SK-N-SH (cell line): Measurements from ENCODE around the gene SGTA. TPM values are rescaled to one million over a fixed set of nuclear protein-coding genes. Genes with fewer than 3 reads are reported as not detected.

Experiments used
- CTCF ChIA-PET: fragments of 300-600, 350-600 bp; formaldehyde crosslinking; extraction: SDS; loops from one replicate; lab custom pipeline; 2021; lab: Yijun Ruan, JAX
- POLR2A ChIA-PET: fragments of 350-600 bp; sonication (Branson Sonifier 250); formaldehyde crosslinking; extraction: SDS; loops from one replicate; lab custom pipeline; 2020; ENCODE audit warnings: antibody characterized with exemption, inconsistent platforms; lab: Yijun Ruan, JAX
- DNase-seq: peaks from one replicate; pipeline ENCODE4 v3.0.0; 2012
- H2AFZ ChIP-seq: fragments of 200-600 bp; sonication (generic); 2 replicates; pipeline ENCODE4 v1.8.1; 2016; ENCODE audit warnings: antibody characterized with exemption, mild to moderate bottlenecking, low read depth
- H3F3A ChIP-seq: fragments of 200-600 bp; sonication (generic); replicated peaks from 2 replicates; pipeline ENCODE3; 2016; ENCODE audit warnings: antibody characterized with exemption, mild to moderate bottlenecking; ENCODE audit not compliant: insufficient read depth
- H3K27ac ChIP-seq, 2 experiments: fragments of 200-500 bp in 1 of 2; fragments of 200-600 bp in 1 of 2; sonication (Bioruptor generic) in 1 of 2; sonication (generic), shearing (Covaris generic) in 1 of 2; 2 replicates each; pipeline versions ENCODE4 v1.5.1 to v1.6.1; 2014 to 2016; ENCODE audit warnings: low read depth in 2 of 2, inconsistent platforms in 1 of 2, low read length in 1 of 2, mild to moderate bottlenecking in 1 of 2, mixed read lengths in 1 of 2
- H3K27me3 ChIP-seq: fragments of 200-600 bp; sonication (generic), shearing (Covaris generic); 2 replicates; pipeline ENCODE4 v1.6.1; 2016; ENCODE audit warnings: mixed run types; ENCODE audit not compliant: insufficient read depth
- H3K36me3 ChIP-seq, 2 experiments: fragments of 200-500 bp in 1 of 2; fragments of 200-600 bp in 1 of 2; sonication (Bioruptor generic) in 1 of 2; sonication (generic) in 1 of 2; replicated peaks in 1 of 2; 2 replicates each; pipeline versions ENCODE3 to v1.5.1; 2014 to 2016; ENCODE audit warnings: low read length in 1 of 2, mild to moderate bottlenecking in 1 of 2; ENCODE audit not compliant: insufficient read depth in 2 of 2, control insufficient read depth in 1 of 2
- H3K4me1 ChIP-seq, 2 experiments: fragments of 200-500 bp in 1 of 2; fragments of 200-600 bp in 1 of 2; sonication (Bioruptor generic) in 1 of 2; sonication (generic), shearing (Covaris generic) in 1 of 2; 2 replicates each; pipeline versions ENCODE4 v1.5.1 to v1.6.1; 2014 to 2016; ENCODE audit warnings: low read depth in 1 of 2, low read length in 1 of 2, mixed run types in 1 of 2; ENCODE audit not compliant: insufficient read depth in 2 of 2, control insufficient read depth in 1 of 2
- H3K4me2 ChIP-seq: fragments of 200-600 bp; sonication (generic), shearing (Covaris generic); 2 replicates; pipeline ENCODE4 v1.6.1; 2017; ENCODE audit warnings: mixed run types
- H3K4me3 ChIP-seq, 2 experiments: fragments of 200-500 bp in 1 of 2; fragments of 200-600 bp in 1 of 2; sonication (Bioruptor generic) in 1 of 2; sonication (generic), shearing (Covaris generic) in 1 of 2; 2 replicates each; pipeline versions ENCODE4 v1.5.1 to v1.8.1; 2014 to 2016; ENCODE audit warnings: low read depth in 2 of 2, inconsistent platforms in 1 of 2, low read length in 1 of 2, mild to moderate bottlenecking in 1 of 2, mixed read lengths in 1 of 2, moderate library complexity in 1 of 2
- H3K79me2 ChIP-seq: fragments of 200-600 bp; sonication (generic); 2 replicates; pipeline ENCODE4 v1.8.1; 2017; ENCODE audit warnings: mild to moderate bottlenecking; ENCODE audit not compliant: insufficient read depth
- H3K9ac ChIP-seq: fragments of 200-600 bp; sonication (generic); 2 replicates; pipeline ENCODE4 v1.6.1; 2017; ENCODE audit warnings: mixed run types
- H3K9me2 ChIP-seq: fragments of 200-600 bp; sonication (generic); 2 replicates; pipeline ENCODE4 v1.6.1; 2017; ENCODE audit warnings: mixed run types
- H3K9me3 ChIP-seq: fragments of 200-600 bp; sonication (generic); 2 replicates; pipeline ENCODE4 v1.6.1; 2017; ENCODE audit warnings: mixed run types, mild to moderate bottlenecking, moderate library complexity
- H4K20me1 ChIP-seq: fragments of 200-600 bp; sonication (generic); 2 replicates; pipeline ENCODE4 v1.6.1; 2017; ENCODE audit warnings: mild to moderate bottlenecking, mixed run types; ENCODE audit not compliant: insufficient read depth
- CHD2 ChIP-seq: fragments of 150-350 bp; IDR thresholded peaks from 2 replicates; pipeline ENCODE4 v1.6.1; 2018; ENCODE audit warnings: low read length; ENCODE audit not compliant: partially characterized antibody
- CTCF ChIP-seq: fragments of 200-600 bp; sonication (generic); IDR thresholded peaks from 2 replicates; pipeline ENCODE4 v1.6.1; 2017; ENCODE audit warnings: antibody characterized with exemption, mild to moderate bottlenecking, moderate library complexity
- ELF1 ChIP-seq: IDR thresholded peaks from 2 replicates; pipeline ENCODE4 v1.4.0; 2012
- EP300 ChIP-seq, 2 experiments: IDR thresholded peaks; 2 replicates each; pipeline versions ENCODE4 v1.4.0 to v1.6.1; 2012; ENCODE audit warnings: borderline replicate concordance in 1 of 2, low read depth in 1 of 2, low read length in 1 of 2
- IRF3 ChIP-seq: fragments of 150-350 bp; IDR thresholded peaks from 2 replicates; pipeline ENCODE4 v1.6.1; 2016; ENCODE audit warnings: mild to moderate bottlenecking, low read depth, low read length
- NFIC ChIP-seq: IDR thresholded peaks from 2 replicates; pipeline ENCODE4 v1.4.0; 2012; ENCODE audit warnings: borderline replicate concordance
- PBX3 ChIP-seq: IDR thresholded peaks from 2 replicates; pipeline ENCODE4; 2012
- RCOR1 ChIP-seq: fragments of 150-350 bp; IDR thresholded peaks from 2 replicates; pipeline ENCODE4 v1.6.1; 2017; ENCODE audit warnings: antibody characterized with exemption, low read length
- SMC3 ChIP-seq: IDR thresholded peaks from 2 replicates; pipeline ENCODE4 v1.6.1; 2012; ENCODE audit warnings: low read depth, low read length, improper control_type of control experiment
- YY1 ChIP-seq: IDR thresholded peaks from 2 replicates; pipeline ENCODE4 v1.4.0; 2012; ENCODE audit warnings: low read depth, mild to moderate bottlenecking
- WGBS: methylation state at CpG from one replicate; pipeline ENCODE4 v1.1.6; 2017; ENCODE audit warnings: low lambda C conversion rate; 5-methylcytosine and 5-hydroxymethylcytosine counted together
- polyA plus RNA-seq, 3 experiments: library from polyadenylated mRNA; depleted of rRNA; stranded (reverse); fragments of >200 nt; gene quantifications; 2 replicates each; pipeline ENCODE4 v1.2.3, GENCODE V29; 2012

The SGTA gene
- polyA plus RNA-seq, 1 of the 3 experiments (the other 2 are of a cell fraction), result 78.4 TPM

- no peak overlapping the region for H2AFZ ChIP-seq
- no peaks in the 10 kb centered on the region for H3K79me2 ChIP-seq
- H3K4me2 ChIP-seq, result no peak overlapping the region
- H3K27me3 ChIP-seq, result no peaks in the 10 kb centered on the region
- ChIA-PET CTCF (no interaction called here), POLR2A (no interaction called here)
- no peak overlapping the region for H3K9ac ChIP-seq
- H3K9me2 ChIP-seq, result no peaks in the 10 kb centered on the region
- H3K27ac ChIP-seq, result no peak overlapping the region
- no peak overlapping the region for H3K4me3 ChIP-seq
- no peaks in the 10 kb centered on the region for H4K20me1 ChIP-seq
- peaks cover 0 to 11% of the 10 kb centered on the region in 2 experiments for H3K36me3 ChIP-seq
- 95% methylated on average over 11 of the region's 16 CpGs for WGBS
- no peak for DNase-seq
- no peak for TF ChIP-seq YY1
- TF ChIP-seq IRF3, result no peak
- TF ChIP-seq PBX3, result no peak
- no peak for TF ChIP-seq CTCF
- H3K9me3 ChIP-seq, result no peaks in the 10 kb centered on the region
- H3F3A ChIP-seq, result no peaks in the 10 kb centered on the region
- peaks cover 0 to 26% of the 10 kb centered on the region in 2 experiments; a peak in 1 of 4 replicates for H3K4me1 ChIP-seq
Observed at GRCh38 chr19:2816641-2817040, 33.6 kb upstream of the SGTA start.

- no peak overlapping the region for H2AFZ ChIP-seq
- no peak for TF ChIP-seq ELF1
- TF ChIP-seq YY1, result no peak
- TF ChIP-seq CHD2, result no peak
- no peak for TF ChIP-seq RCOR1
- no peak for TF ChIP-seq EP300 (IDR thresholded peaks at IDR 0.05; ENCODE audit: borderline replicate concordance in 1 of 2, low read depth in 1 of 2, low read length in 1 of 2)
- no peak for TF ChIP-seq CTCF
- no peak for TF ChIP-seq SMC3
- no peak for TF ChIP-seq NFIC
- H3K79me2 ChIP-seq, result no peaks in the 10 kb centered on the region
- H4K20me1 ChIP-seq, result no peaks in the 10 kb centered on the region
- H3K9ac ChIP-seq, result no peak overlapping the region
- H3K4me2 ChIP-seq, result no peak overlapping the region
- H3K4me1 ChIP-seq, result peaks cover 0 to 26% of the 10 kb centered on the region in 2 experiments; a peak in 1 of 4 replicates
- no peak overlapping the region for H3K27ac ChIP-seq
- H3K27me3 ChIP-seq, result no peaks in the 10 kb centered on the region
- no peaks in the 10 kb centered on the region for H3K9me2 ChIP-seq
- DNase-seq, result peak; percentile 17
- H3F3A ChIP-seq, result no peaks in the 10 kb centered on the region
- ChIA-PET CTCF (no interaction called here), POLR2A (no interaction called here)
- no peaks in the 10 kb centered on the region for H3K9me3 ChIP-seq
- no peak overlapping the region for H3K4me3 ChIP-seq
- WGBS, result 95% methylated on average over 14 of the region's 15 CpGs
- peaks cover 0 to 18% of the 10 kb centered on the region in 2 experiments for H3K36me3 ChIP-seq
Observed at GRCh38 chr19:2815923-2816322, 32.9 kb upstream of the SGTA start.
